ENCODE results near the gene CLDN8.

Gene CLDN8

GRCh38 chr21:30216041-30216723 lies at the start of gene CLDN8:
TSS of gene CLDN8 (minus strand) at chr21:30216097. CDS start at chr21:30215925, 172 bp downstream.
- no peak for DNase-seq (ENCODE audit: low read depth)

GRCh38 chr21:30257773-30258172 lies 41.9 kb upstream of the CLDN8 start:
- DNase-seq (ENCODE audit: low read depth): no peak

GRCh38 chr21:30256100-30256499 lies 40.2 kb upstream of the CLDN8 start:
- DNase-seq (ENCODE audit: low read depth): no peak

- no peak for DNase-seq (ENCODE audit: low read depth)
Observed at GRCh38 chr21:30255679-30256078, 39.8 kb upstream of the CLDN8 start.

GRCh38 chr21:30251781-30252180 lies 35.9 kb upstream of the CLDN8 start:
- no peak for DNase-seq (ENCODE audit: low read depth)

- no peak for DNase-seq (ENCODE audit: low read depth)
Observed at GRCh38 chr21:30249936-30250335, 34.0 kb upstream of the CLDN8 start.

- no peak for DNase-seq (ENCODE audit: low read depth)
Observed at GRCh38 chr21:30248844-30249243, 32.9 kb upstream of the CLDN8 start.

- no peak for DNase-seq (ENCODE audit: low read depth)
Observed at GRCh38 chr21:30245061-30245460, 29.2 kb upstream of the CLDN8 start.

- no peak for DNase-seq (ENCODE audit: low read depth)
Observed at GRCh38 chr21:30243691-30244090, 27.8 kb upstream of the CLDN8 start.

GRCh38 chr21:30240661-30241060 lies 24.8 kb upstream of the CLDN8 start:
- DNase-seq (ENCODE audit: low read depth): no peak

GRCh38 chr21:30238168-30238567 lies 22.3 kb upstream of the CLDN8 start:
- no peak for DNase-seq (ENCODE audit: low read depth)

GRCh38 chr21:30234643-30235042 lies 18.7 kb upstream of the CLDN8 start:
- DNase-seq (ENCODE audit: low read depth): no peak

GRCh38 chr21:30234050-30234449 lies 18.2 kb upstream of the CLDN8 start:
- DNase-seq (ENCODE audit: low read depth): no peak

GRCh38 chr21:30233228-30234020 lies 17.5 kb upstream of the CLDN8 start:
- no peak for DNase-seq (ENCODE audit: low read depth)

GRCh38 chr21:30232011-30232410 lies 16.1 kb upstream of the CLDN8 start:
- no peak for DNase-seq (ENCODE audit: low read depth)

- DNase-seq (ENCODE audit: low read depth): no peak
Observed at GRCh38 chr21:30227633-30228404, 11.9 kb upstream of the CLDN8 start.

- DNase-seq (ENCODE audit: low read depth): no peak
Observed at GRCh38 chr21:30227128-30227527, 11.2 kb upstream of the CLDN8 start.

- no peak for DNase-seq (ENCODE audit: low read depth)
Observed at GRCh38 chr21:30223596-30223995, 7.7 kb upstream of the CLDN8 start.

GRCh38 chr21:30222724-30223123 lies 6.8 kb upstream of the CLDN8 start:
- no peak for DNase-seq (ENCODE audit: low read depth)

- DNase-seq (ENCODE audit: low read depth): no peak
Observed at GRCh38 chr21:30211071-30211470, 4.8 kb downstream of the CLDN8 start.

- DNase-seq (ENCODE audit: low read depth): no peak
Observed at GRCh38 chr21:30209601-30210000, 6.3 kb downstream of the CLDN8 start.

GRCh38 chr21:30207252-30207579 lies 8.7 kb downstream of the CLDN8 start:
- DNase-seq (ENCODE audit: low read depth): no peak
